GM18526 (cell line): Measurements from ENCODE around the gene CPPED1.

Source experiments
- POLR2A ChIP-seq: IDR thresholded peaks from 3 replicates; pipeline ENCODE4 v1.6.1; 2011; ENCODE audit not compliant: insufficient read length; ENCODE audit errors: extremely low read depth

Gene CPPED1

GRCh38 chr16:12754824-12755543 lies 48.7 kb downstream of the CPPED1 start:
- TF ChIP-seq POLR2A, result no peak

- no peak for TF ChIP-seq POLR2A
Measured at GRCh38 chr16:12753203-12754023, 50.3 kb downstream of the CPPED1 start.

GRCh38 chr16:12752159-12752558 lies 51.5 kb downstream of the CPPED1 start:
- no peak for TF ChIP-seq POLR2A

- TF ChIP-seq POLR2A, result no peak
Measured at GRCh38 chr16:12750554-12750918, 53.2 kb downstream of the CPPED1 start.

- no peak for TF ChIP-seq POLR2A
Measured at GRCh38 chr16:12749076-12749475, 54.6 kb downstream of the CPPED1 start.

- TF ChIP-seq POLR2A, result no peak
Measured at GRCh38 chr16:12747827-12748226, 55.9 kb downstream of the CPPED1 start.

GRCh38 chr16:12747261-12747660 lies 56.4 kb downstream of the CPPED1 start:
- TF ChIP-seq POLR2A, result no peak

GRCh38 chr16:12744860-12745259 lies 58.8 kb downstream of the CPPED1 start:
- no peak for TF ChIP-seq POLR2A

- no peak for TF ChIP-seq POLR2A
Measured at GRCh38 chr16:12742741-12743140, 60.9 kb downstream of the CPPED1 start.

- TF ChIP-seq POLR2A, result no peak
Measured at GRCh38 chr16:12740986-12741610, 62.6 kb downstream of the CPPED1 start.

GRCh38 chr16:12739738-12740137 lies 63.9 kb downstream of the CPPED1 start:
- TF ChIP-seq POLR2A, result no peak

- no peak for TF ChIP-seq POLR2A
Measured at GRCh38 chr16:12737563-12737962, 66.1 kb downstream of the CPPED1 start.

GRCh38 chr16:12735805-12736204 lies 67.9 kb downstream of the CPPED1 start:
- TF ChIP-seq POLR2A, result no peak

- no peak for TF ChIP-seq POLR2A
Measured at GRCh38 chr16:12732600-12732999, 71.1 kb downstream of the CPPED1 start.

GRCh38 chr16:12729448-12729847 lies 74.2 kb downstream of the CPPED1 start:
- no peak for TF ChIP-seq POLR2A

- no peak for TF ChIP-seq POLR2A
Measured at GRCh38 chr16:12728469-12728868, 75.2 kb downstream of the CPPED1 start.

- no peak for TF ChIP-seq POLR2A
Measured at GRCh38 chr16:12724226-12724625, 79.5 kb downstream of the CPPED1 start.

GRCh38 chr16:12723681-12724080 lies 80.0 kb downstream of the CPPED1 start:
- no peak for TF ChIP-seq POLR2A
